HepG2 (cell line): ENCODE data around the gene ZNF281. TPM values are rescaled to one million over a fixed set of nuclear protein-coding genes. Genes with fewer than 3 reads are reported as not detected.

Experiments
- ADNP ChIP-seq: sonication (generic); formaldehyde crosslinking; IDR thresholded peaks from 2 replicates; pipeline ENCODE4 v1.4.0; 2020; ENCODE audit warnings: missing genetic modification reagents
- CAMTA2 ChIP-seq: sonication (generic); formaldehyde crosslinking; IDR thresholded peaks from 2 replicates; pipeline ENCODE4 v1.4.0; 2020; ENCODE audit warnings: mild to moderate bottlenecking, missing genetic modification reagents, borderline replicate concordance
- CREB1 ChIP-seq, 2 experiments: fragments of 450-650 bp in 1 of 2; IDR thresholded peaks; 2 replicates each; pipeline ENCODE4 v1.6.1; 2016 to 2017; ENCODE audit warnings: control low read depth in 1 of 2, mild to moderate bottlenecking in 1 of 2, missing compliant biosample characterization in 1 of 2, missing genetic modification characterization in 1 of 2
- EEA1 ChIP-seq: sonication (generic); formaldehyde crosslinking; IDR thresholded peaks from 2 replicates; pipeline ENCODE4 v1.5.1; 2020; ENCODE audit warnings: mild to moderate bottlenecking, missing genetic modification reagents, borderline replicate concordance
- FLYWCH1 ChIP-seq: sonication (generic); formaldehyde crosslinking; IDR thresholded peaks from 2 replicates; pipeline ENCODE4 v1.8.1; 2023; ENCODE audit warnings: mild to moderate bottlenecking, missing genetic modification reagents
- FOXA3 ChIP-seq: IDR thresholded peaks from 2 replicates; pipeline ENCODE4 v1.6.1; 2016; ENCODE audit warnings: missing genetic modification reagents, missing compliant biosample characterization
- HMG20A ChIP-seq: IDR thresholded peaks from 2 replicates; pipeline ENCODE4 v1.6.1; 2016; ENCODE audit warnings: borderline replicate concordance
- KDM5A ChIP-seq: fragments of 200-600 bp; sonication (generic); IDR thresholded peaks from 2 replicates; pipeline ENCODE4 v1.7.0; 2018; ENCODE audit warnings: antibody characterized with exemption, mild to moderate bottlenecking, low read length, borderline replicate concordance
- KMT2B ChIP-seq: IDR thresholded peaks from 2 replicates; pipeline ENCODE4 v1.6.1; 2016; ENCODE audit warnings: missing genetic modification reagents, missing compliant biosample characterization
- PCBP2 ChIP-seq: fragments of 200-400 bp; formaldehyde crosslinking; optimal IDR thresholded peaks from 2 replicates; pipeline ENCODE3; 2018; ENCODE audit warnings: low read length, low read depth; ENCODE audit not compliant: poor library complexity, severe bottlenecking
- REL ChIP-seq: sonication (generic); formaldehyde crosslinking; conservative IDR thresholded peaks from 2 replicates; pipeline ENCODE4 v1.8.0; 2022; ENCODE audit warnings: mild to moderate bottlenecking, missing genetic modification reagents, moderate library complexity
- TBX3 ChIP-seq: fragments of 450-650 bp; IDR thresholded peaks from 2 replicates; pipeline ENCODE4 v1.6.1; 2017; ENCODE audit warnings: antibody characterized with exemption, mild to moderate bottlenecking, inconsistent platforms, borderline replicate concordance
- USF2 ChIP-seq, 2 experiments: sonication (generic) in 1 of 2; formaldehyde crosslinking in 1 of 2; IDR thresholded peaks; 2 replicates each; pipeline versions ENCODE4 v1.5.1 to v1.6.1; 2011 to 2020; ENCODE audit warnings: borderline replicate concordance in 1 of 2, low read depth in 1 of 2, low read length in 1 of 2, mild to moderate bottlenecking in 1 of 2, missing genetic modification reagents in 1 of 2, moderate library complexity in 1 of 2
- ZBTB21 ChIP-seq: sonication (generic); formaldehyde crosslinking; IDR thresholded peaks from 2 replicates; pipeline ENCODE4 v1.4.0; 2020; ENCODE audit warnings: missing genetic modification reagents
- ZFP36L2 ChIP-seq: sonication (generic); formaldehyde crosslinking; IDR thresholded peaks from 2 replicates; pipeline ENCODE4 v1.4.0; 2020; ENCODE audit warnings: missing genetic modification reagents
- ZNF3 ChIP-seq: IDR thresholded peaks from 2 replicates; pipeline ENCODE4 v1.7.0; 2017; ENCODE audit warnings: inconsistent platforms
- ZNF629 ChIP-seq: sonication (generic); formaldehyde crosslinking; conservative IDR thresholded peaks from 2 replicates; pipeline ENCODE4 v1.5.0; 2020; ENCODE audit warnings: missing genetic modification reagents
- polyA plus RNA-seq, 8 experiments: library from polyadenylated mRNA; depleted of rRNA in 3 of 8; stranded (reverse) in 7 of 8; unstranded in 1 of 8; fragments of >200 nt; fragmentation: Illumina TruSeq in 4 of 8; extraction: Trizol in 4 of 8; gene quantifications; 2 replicates each; pipeline versions ENCODE4 v1.2.1 to v1.2.3, GENCODE V29; 2011 to 2016; ENCODE audit warnings: low read depth in 4 of 8, missing spikeins in 1 of 8, mixed read lengths in 1 of 8; ENCODE audit not compliant: insufficient read depth in 1 of 8
- total RNA-seq, 5 experiments: library from RNA; depleted of rRNA; stranded (reverse); fragments of >200 nt; fragmentation: Illumina TruSeq; extraction: Trizol; gene quantifications; 2 replicates each; pipeline ENCODE4 v1.2.3, GENCODE V29; 2016; ENCODE audit warnings: low read depth in 1 of 5
- TF ChIP-seq, protein P1 (sequence below): sonication (generic); formaldehyde crosslinking; IDR thresholded peaks from 2 replicates; pipeline ENCODE4 v1.4.0; 2020; ENCODE audit warnings: missing genetic modification reagents
- TF ChIP-seq, protein P2 (sequence below): IDR thresholded peaks from 2 replicates; pipeline ENCODE4 v1.6.1; 2016; ENCODE audit warnings: missing compliant biosample characterization, missing genetic modification reagents, borderline replicate concordance
- TF ChIP-seq, protein P3 (sequence below): IDR thresholded peaks from 2 replicates; pipeline ENCODE4 v1.6.1; 2016; ENCODE audit warnings: missing biosample characterization, missing genetic modification reagents, low read depth
- TF ChIP-seq, protein P4 (sequence below): IDR thresholded peaks from 2 replicates; pipeline ENCODE4 v1.6.1; 2016; ENCODE audit warnings: mild to moderate bottlenecking

The ZNF281 gene
- total and polyA plus RNA-seq, 2 of the 13 experiments (the other 11 are each of a cell fraction or from before 2014, with no cell fraction given): 7.7 to 20.6 TPM

GRCh38 chr1:200405264-200405663 is 4.6 kb downstream of the ZNF281 start (continued):
- TF ChIP-seq REL (CRISPR knock-in tag): no peak
- no peak for TF ChIP-seq KMT2B (CRISPR knock-in tag)
- TF ChIP-seq ZFP36L2: no peak
- no peak for TF ChIP-seq FLYWCH1 (CRISPR knock-in tag)
- no peak for TF ChIP-seq CAMTA2 (CRISPR knock-in tag)
- TF ChIP-seq, protein P1, sequence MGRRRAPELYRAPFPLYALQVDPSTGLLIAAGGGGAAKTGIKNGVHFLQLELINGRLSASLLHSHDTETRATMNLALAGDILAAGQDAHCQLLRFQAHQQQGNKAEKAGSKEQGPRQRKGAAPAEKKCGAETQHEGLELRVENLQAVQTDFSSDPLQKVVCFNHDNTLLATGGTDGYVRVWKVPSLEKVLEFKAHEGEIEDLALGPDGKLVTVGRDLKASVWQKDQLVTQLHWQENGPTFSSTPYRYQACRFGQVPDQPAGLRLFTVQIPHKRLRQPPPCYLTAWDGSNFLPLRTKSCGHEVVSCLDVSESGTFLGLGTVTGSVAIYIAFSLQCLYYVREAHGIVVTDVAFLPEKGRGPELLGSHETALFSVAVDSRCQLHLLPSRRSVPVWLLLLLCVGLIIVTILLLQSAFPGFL (CRISPR knock-in tag): no peak
- TF ChIP-seq CREB1 (IDR thresholded peaks at IDR 0.05): peak; percentile 84
- peak; percentile 55; the same call in 1 of the 2 replicates for TF ChIP-seq CREB1 (CRISPR knock-in tag; IDR thresholded peaks at IDR 0.05)
- no peak for TF ChIP-seq HMG20A (CRISPR knock-in tag)
- TF ChIP-seq, protein P2, sequence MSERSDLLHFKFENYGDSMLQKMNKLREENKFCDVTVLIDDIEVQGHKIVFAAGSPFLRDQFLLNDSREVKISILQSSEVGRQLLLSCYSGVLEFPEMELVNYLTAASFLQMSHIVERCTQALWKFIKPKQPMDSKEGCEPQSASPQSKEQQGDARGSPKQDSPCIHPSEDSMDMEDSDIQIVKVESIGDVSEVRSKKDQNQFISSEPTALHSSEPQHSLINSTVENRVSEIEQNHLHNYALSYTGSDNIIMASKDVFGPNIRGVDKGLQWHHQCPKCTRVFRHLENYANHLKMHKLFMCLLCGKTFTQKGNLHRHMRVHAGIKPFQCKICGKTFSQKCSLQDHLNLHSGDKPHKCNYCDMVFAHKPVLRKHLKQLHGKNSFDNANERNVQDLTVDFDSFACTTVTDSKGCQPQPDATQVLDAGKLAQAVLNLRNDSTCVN (CRISPR knock-in tag): no peak
- TF ChIP-seq PCBP2: no peak
- TF ChIP-seq ZNF3 (CRISPR knock-in tag): no peak
- TF ChIP-seq USF2 (IDR thresholded peaks at IDR 0.05; ENCODE audit: low read depth, low read length): no peak
- no peak for TF ChIP-seq USF2 (CRISPR knock-in tag; IDR thresholded peaks at IDR 0.05; ENCODE audit: borderline replicate concordance)
- TF ChIP-seq ZBTB21: 0 out of 2 replicates have a peak, but pooled peaks have one; percentile 28
- no peak for TF ChIP-seq EEA1 (CRISPR knock-in tag)
- no peak for TF ChIP-seq ADNP (CRISPR knock-in tag)
- peak; percentile 57; the same call in 1 of the 2 replicates for TF ChIP-seq FOXA3 (CRISPR knock-in tag)
- no peak for TF ChIP-seq TBX3
- TF ChIP-seq, protein P3, sequence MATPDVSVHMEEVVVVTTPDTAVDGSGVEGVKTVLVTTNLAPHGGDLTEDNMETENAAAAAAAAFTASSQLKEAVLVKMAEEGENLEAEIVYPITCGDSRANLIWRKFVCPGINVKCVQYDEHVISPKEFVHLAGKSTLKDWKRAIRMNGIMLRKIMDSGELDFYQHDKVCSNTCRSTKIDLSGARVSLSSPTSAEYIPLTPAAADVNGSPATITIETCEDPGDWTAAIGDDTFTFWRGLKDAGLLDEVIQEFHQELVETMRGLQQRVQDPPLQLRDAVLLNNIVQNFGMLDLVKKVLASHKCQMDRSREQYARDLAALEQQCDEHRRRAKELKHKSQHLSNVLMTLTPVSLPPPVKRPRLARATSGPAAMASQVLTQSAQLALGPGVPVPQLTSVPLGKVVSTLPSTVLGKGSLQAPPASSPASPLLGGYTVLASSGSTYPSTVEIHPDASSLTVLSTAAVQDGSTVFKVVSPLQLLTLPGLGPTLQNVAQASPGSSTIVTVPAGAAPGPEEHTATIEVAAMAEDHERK (CRISPR knock-in tag): no peak
- TF ChIP-seq KDM5A: no peak
- TF ChIP-seq, protein P4, sequence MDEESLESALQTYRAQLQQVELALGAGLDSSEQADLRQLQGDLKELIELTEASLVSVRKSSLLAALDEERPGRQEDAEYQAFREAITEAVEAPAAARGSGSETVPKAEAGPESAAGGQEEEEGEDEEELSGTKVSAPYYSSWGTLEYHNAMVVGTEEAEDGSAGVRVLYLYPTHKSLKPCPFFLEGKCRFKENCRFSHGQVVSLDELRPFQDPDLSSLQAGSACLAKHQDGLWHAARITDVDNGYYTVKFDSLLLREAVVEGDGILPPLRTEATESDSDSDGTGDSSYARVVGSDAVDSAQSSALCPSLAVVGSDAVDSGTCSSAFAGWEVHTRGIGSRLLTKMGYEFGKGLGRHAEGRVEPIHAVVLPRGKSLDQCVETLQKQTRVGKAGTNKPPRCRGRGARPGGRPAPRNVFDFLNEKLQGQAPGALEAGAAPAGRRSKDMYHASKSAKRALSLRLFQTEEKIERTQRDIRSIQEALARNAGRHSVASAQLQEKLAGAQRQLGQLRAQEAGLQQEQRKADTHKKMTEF (CRISPR knock-in tag): no peak
- no peak for TF ChIP-seq ZNF629 (CRISPR knock-in tag)
